SU-DHL-6 (cell line): ENCODE results near the gene SEC11C.

Experiments
- H2AFZ ChIP-seq: fragments of 200-600 bp; sonication (generic); 2 replicates; pipeline ENCODE4 v1.6.1; 2014; ENCODE audit warnings: low read depth, mild to moderate bottlenecking, moderate library complexity, mixed read lengths, antibody characterized with exemption, low read length; ENCODE audit not compliant: severe bottlenecking
- H3F3A ChIP-seq: fragments of 200-600 bp; shearing (Covaris generic); 2 replicates; pipeline ENCODE4 v1.6.0; 2016; ENCODE audit warnings: antibody characterized with exemption, mild to moderate bottlenecking; ENCODE audit not compliant: insufficient read depth
- H3K27ac ChIP-seq: fragments of 200-600 bp; sonication (generic); 2 replicates; pipeline ENCODE4 v1.5.1; 2016; ENCODE audit warnings: low read depth, mild to moderate bottlenecking, low read length, moderate library complexity, mixed read lengths
- H3K27me3 ChIP-seq: fragments of 200-600 bp; sonication (generic), shearing (Covaris generic); 2 replicates; pipeline ENCODE4 v1.6.0; 2014; ENCODE audit warnings: mild to moderate bottlenecking, low read length
- H3K36me3 ChIP-seq: fragments of 200-600 bp; sonication (generic); 2 replicates; pipeline ENCODE4 v1.6.1; 2014; ENCODE audit warnings: mild to moderate bottlenecking, low read length, mixed read lengths
- H3K4me2 ChIP-seq: fragments of 300-600, 200-600 bp; shearing (Covaris generic), sonication (generic); 2 replicates; pipeline ENCODE4 v1.6.0; 2014; ENCODE audit warnings: low read length, low read depth, mild to moderate bottlenecking; ENCODE audit not compliant: poor library complexity, severe bottlenecking
- H3K4me3 ChIP-seq: fragments of 200-600 bp; sonication (generic); 2 replicates; pipeline ENCODE4 v1.5.1; 2014; ENCODE audit warnings: antibody characterized with exemption, low read length, mild to moderate bottlenecking, mixed read lengths; ENCODE audit not compliant: insufficient read depth, poor library complexity, severe bottlenecking
- H3K79me2 ChIP-seq: fragments of 200-600 bp; sonication (generic); 2 replicates; pipeline ENCODE4 v1.6.1; 2014; ENCODE audit warnings: mild to moderate bottlenecking, low read length, moderate library complexity; ENCODE audit not compliant: insufficient read depth
- H3K9ac ChIP-seq: fragments of 200-600 bp; sonication (generic); 2 replicates; pipeline ENCODE4 v1.7.0; 2014; ENCODE audit warnings: mild to moderate bottlenecking, low read length
- H3K9me2 ChIP-seq: fragments of 200-600 bp; sonication (generic); replicated peaks from 2 replicates; pipeline ENCODE4 v1.6.1; 2014; ENCODE audit warnings: low read length; ENCODE audit not compliant: insufficient read depth
- H3K9me3 ChIP-seq: fragments of 200-600 bp; sonication (generic); 2 replicates; pipeline ENCODE4 v1.6.1; 2014; ENCODE audit warnings: low read length, mixed read lengths; ENCODE audit not compliant: insufficient read depth
- H4K20me1 ChIP-seq: fragments of 200-600 bp; sonication (generic); 2 replicates; pipeline ENCODE4 v1.6.1; 2014; ENCODE audit warnings: low read depth, mild to moderate bottlenecking, antibody characterized with exemption, low read length, moderate library complexity, mixed read lengths
- EZH2phosphoT487 ChIP-seq: fragments of 200-600 bp; sonication (generic), shearing (Covaris generic); conservative IDR thresholded peaks from 2 replicates; pipeline ENCODE4 v1.6.1; 2018; ENCODE audit warnings: mild to moderate bottlenecking, antibody characterized with exemption, low read length, moderate library complexity, mixed read lengths
- TF ChIP-seq, protein P1 (sequence below): fragments of 200-600 bp; sonication (generic); IDR thresholded peaks from one replicate; pipeline ENCODE4 v1.5.1; 2017; ENCODE audit warnings: antibody characterized with exemption, mild to moderate bottlenecking, low read length, moderate library complexity; ENCODE audit not compliant: insufficient read depth, poor library complexity, severe bottlenecking

SEC11C gene

DNA sequence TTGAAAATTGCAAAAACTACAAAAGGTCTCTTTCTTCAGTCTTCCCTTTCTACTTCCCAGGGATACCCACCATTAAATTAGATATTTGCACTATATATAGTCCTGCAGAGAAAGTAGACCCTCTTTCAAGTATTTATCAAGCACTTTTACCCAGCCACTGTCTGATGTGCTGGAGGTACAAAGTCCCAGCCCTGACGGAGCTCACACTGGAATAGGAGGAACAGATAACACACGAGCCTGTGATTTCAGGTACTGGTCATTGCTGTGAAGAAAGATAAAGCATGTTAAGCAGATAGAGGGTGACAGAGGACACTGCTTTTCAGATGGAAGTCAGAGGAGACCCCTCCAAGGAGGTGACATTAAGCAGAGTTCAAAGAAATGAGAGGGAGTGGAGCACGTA, 19.6 kb downstream of the SEC11C start:
- no peaks in the 10 kb centered on the region for H4K20me1 ChIP-seq
- no peak overlapping the region for H2AFZ ChIP-seq
- H3F3A ChIP-seq, result no peaks in the 10 kb centered on the region
- H3K4me2 ChIP-seq, result no peak overlapping the region
- no peaks in the 10 kb centered on the region for H3K79me2 ChIP-seq
- no peaks in the 10 kb centered on the region for H3K9me2 ChIP-seq
- no peak overlapping the region for H3K27ac ChIP-seq
- H3K9ac ChIP-seq, result no peak overlapping the region
- 0 out of 2 replicates have a peak, but pooled peaks cover 4% of the 10 kb centered on the region for H3K36me3 ChIP-seq
- no peaks in the 10 kb centered on the region for H3K9me3 ChIP-seq
- TF ChIP-seq, protein P1, sequence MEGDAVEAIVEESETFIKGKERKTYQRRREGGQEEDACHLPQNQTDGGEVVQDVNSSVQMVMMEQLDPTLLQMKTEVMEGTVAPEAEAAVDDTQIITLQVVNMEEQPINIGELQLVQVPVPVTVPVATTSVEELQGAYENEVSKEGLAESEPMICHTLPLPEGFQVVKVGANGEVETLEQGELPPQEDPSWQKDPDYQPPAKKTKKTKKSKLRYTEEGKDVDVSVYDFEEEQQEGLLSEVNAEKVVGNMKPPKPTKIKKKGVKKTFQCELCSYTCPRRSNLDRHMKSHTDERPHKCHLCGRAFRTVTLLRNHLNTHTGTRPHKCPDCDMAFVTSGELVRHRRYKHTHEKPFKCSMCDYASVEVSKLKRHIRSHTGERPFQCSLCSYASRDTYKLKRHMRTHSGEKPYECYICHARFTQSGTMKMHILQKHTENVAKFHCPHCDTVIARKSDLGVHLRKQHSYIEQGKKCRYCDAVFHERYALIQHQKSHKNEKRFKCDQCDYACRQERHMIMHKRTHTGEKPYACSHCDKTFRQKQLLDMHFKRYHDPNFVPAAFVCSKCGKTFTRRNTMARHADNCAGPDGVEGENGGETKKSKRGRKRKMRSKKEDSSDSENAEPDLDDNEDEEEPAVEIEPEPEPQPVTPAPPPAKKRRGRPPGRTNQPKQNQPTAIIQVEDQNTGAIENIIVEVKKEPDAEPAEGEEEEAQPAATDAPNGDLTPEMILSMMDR, result no peak
- TF ChIP-seq EZH2phosphoT487, result no peak
- H3K4me3 ChIP-seq, result no peak overlapping the region
- H3K27me3 ChIP-seq, result no peaks in the 10 kb centered on the region

DNA sequence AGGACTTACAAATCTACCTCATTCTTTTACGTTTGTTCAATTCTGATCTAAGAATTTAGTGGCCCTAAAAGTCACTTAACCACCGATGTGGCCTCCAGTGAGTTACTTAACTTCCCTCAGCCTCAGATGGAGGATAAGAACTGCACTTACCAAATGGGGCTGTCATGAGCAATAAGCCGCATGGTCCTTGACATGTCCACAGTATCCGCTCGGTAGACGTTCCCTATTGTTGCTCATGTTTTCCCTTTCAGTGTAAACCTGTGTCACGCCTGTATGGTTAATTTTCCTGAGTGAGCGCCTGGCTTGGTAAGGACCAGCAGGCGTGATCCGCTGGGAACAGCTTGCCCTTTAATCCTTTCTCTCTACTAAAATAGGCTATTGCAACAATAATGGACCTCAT, 20.3 kb downstream of the SEC11C start:
- no peaks in the 10 kb centered on the region for H3K79me2 ChIP-seq
- no peak overlapping the region for H2AFZ ChIP-seq
- H4K20me1 ChIP-seq, result no peaks in the 10 kb centered on the region
- H3K9ac ChIP-seq, result no peak overlapping the region
- no peaks in the 10 kb centered on the region for H3K27me3 ChIP-seq
- no peaks in the 10 kb centered on the region for H3K9me2 ChIP-seq
- no peaks in the 10 kb centered on the region for H3F3A ChIP-seq
- 0 out of 2 replicates have a peak, but pooled peaks cover 4% of the 10 kb centered on the region for H3K36me3 ChIP-seq
- H3K4me2 ChIP-seq, result no peak overlapping the region
- H3K4me3 ChIP-seq, result no peak overlapping the region
- H3K9me3 ChIP-seq, result no peaks in the 10 kb centered on the region
- TF ChIP-seq EZH2phosphoT487, result no peak
- TF ChIP-seq, protein P1, result no peak
- no peak overlapping the region for H3K27ac ChIP-seq

DNA sequence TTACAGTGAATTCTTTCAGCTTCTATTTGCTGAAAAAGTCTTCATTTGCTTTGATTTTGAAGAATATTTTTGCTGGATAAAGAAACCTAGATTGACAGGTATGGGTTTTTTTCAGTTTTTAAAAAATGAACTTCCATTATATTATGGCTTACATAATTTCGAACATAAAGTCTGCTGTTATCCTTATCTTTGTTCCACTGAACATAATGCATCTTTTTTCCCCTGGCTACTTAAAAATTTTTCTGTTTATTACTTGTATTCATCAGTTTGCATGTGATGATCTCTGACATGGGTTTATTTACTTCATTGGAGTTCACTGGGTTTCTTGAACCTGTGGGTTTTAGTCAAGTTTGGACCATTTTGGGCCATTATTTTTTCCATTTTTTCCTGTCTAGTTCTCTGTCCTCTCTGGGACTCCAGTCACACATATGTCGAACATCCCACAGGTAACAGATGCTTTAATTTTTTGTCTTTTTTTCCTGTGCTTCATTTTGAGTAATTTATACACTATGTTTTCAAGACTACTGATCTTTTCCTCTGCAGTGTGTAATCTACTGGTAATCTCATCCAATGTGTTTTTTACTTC, 33.1 kb downstream of the SEC11C start:
- no peak overlapping the region for H3K27ac ChIP-seq
- H3K9me3 ChIP-seq, result peaks cover 24% of the 10 kb centered on the region; the same call in 1 of the 2 replicates
- no peak overlapping the region for H3K4me3 ChIP-seq
- H2AFZ ChIP-seq, result no peak overlapping the region
- H3K36me3 ChIP-seq, result peaks cover 4% of the 10 kb centered on the region; the same call in 1 of the 2 replicates
- H3K9ac ChIP-seq, result no peak overlapping the region
- H3K4me2 ChIP-seq, result no peak overlapping the region
- H3K9me2 ChIP-seq, result no peaks in the 10 kb centered on the region
- no peaks in the 10 kb centered on the region for H3K79me2 ChIP-seq
- H4K20me1 ChIP-seq, result no peaks in the 10 kb centered on the region
- no peaks in the 10 kb centered on the region for H3F3A ChIP-seq
- TF ChIP-seq, protein P1, result no peak
- no peak for TF ChIP-seq EZH2phosphoT487
- no peaks in the 10 kb centered on the region for H3K27me3 ChIP-seq
